Peyer's patch (tissue), 4 donors: ENCODE data around the gene PA2G4. TPM values are rescaled to one million over a fixed set of nuclear protein-coding genes. Genes with fewer than 3 reads are reported as not detected.
A peak's percentile ranks its signal among the peaks of the same experiment; 100 is the strongest.

ENCODE experiments used
- DNase-seq, 3 donors: peaks; one replicate each; pipeline ENCODE4 v3.0.0-alpha.2; 2017 to 2019
- H3K27ac ChIP-seq, 4 donors: fragments of 200-600 bp; sonication (generic); one replicate each; pipeline ENCODE4 v1.5.1; 2016 to 2019
- H3K27me3 ChIP-seq, 2 donors: fragments of 200-600 bp; sonication (generic); one replicate each; pipeline ENCODE4 v1.5.1; 2019
- H3K36me3 ChIP-seq, 3 donors: fragments of 200-600 bp; sonication (generic); one replicate each; pipeline ENCODE4 v1.5.1; 2016 to 2019
- H3K4me1 ChIP-seq, 4 donors: fragments of 200-600 bp; sonication (generic); one replicate each; pipeline ENCODE4 v1.5.1; 2016 to 2019
- H3K4me3 ChIP-seq, 4 donors: fragments of 200-600 bp; sonication (generic); 1 replicate in 3 of 4; 2 replicates in 1 of 4; pipeline ENCODE4 v1.5.1; 2016 to 2019; ENCODE audit warnings: mild to moderate bottlenecking in 1 of 4
- H3K9me3 ChIP-seq, 4 donors: fragments of 200-600 bp; sonication (generic); one replicate each; pipeline ENCODE4 v1.5.1; 2016 to 2019; ENCODE audit warnings: mild to moderate bottlenecking in 1 of 4
- POLR2A ChIP-seq, 2 donors: fragments of 450-650 bp; IDR thresholded peaks; one replicate each; pipeline ENCODE4 v1.5.1; 2017; ENCODE audit warnings: antibody characterized with exemption in 2 of 2, mild to moderate bottlenecking in 2 of 2, moderate library complexity in 2 of 2
- total RNA-seq, 4 donors: library from RNA; depleted of rRNA; stranded (reverse); fragments of >200 nt; gene quantifications; one replicate each; pipeline ENCODE4 v1.1.0, GENCODE V29; 2016
- TF ChIP-seq, protein P1 (sequence below), 6 experiments: fragments of 450-650 bp in 4 of 6; fragments of 200-600 bp in 2 of 6; sonication (generic) in 1 of 6; IDR thresholded peaks; one replicate each; pipeline ENCODE4 v1.5.1; 2017 to 2019; ENCODE audit warnings: antibody characterized with exemption in 6 of 6, mild to moderate bottlenecking in 3 of 6, moderate library complexity in 1 of 6

Gene PA2G4
- total RNA-seq, 4 donors from 2014 or later = 34.3 to 221 (median 48.7) TPM

DNA sequence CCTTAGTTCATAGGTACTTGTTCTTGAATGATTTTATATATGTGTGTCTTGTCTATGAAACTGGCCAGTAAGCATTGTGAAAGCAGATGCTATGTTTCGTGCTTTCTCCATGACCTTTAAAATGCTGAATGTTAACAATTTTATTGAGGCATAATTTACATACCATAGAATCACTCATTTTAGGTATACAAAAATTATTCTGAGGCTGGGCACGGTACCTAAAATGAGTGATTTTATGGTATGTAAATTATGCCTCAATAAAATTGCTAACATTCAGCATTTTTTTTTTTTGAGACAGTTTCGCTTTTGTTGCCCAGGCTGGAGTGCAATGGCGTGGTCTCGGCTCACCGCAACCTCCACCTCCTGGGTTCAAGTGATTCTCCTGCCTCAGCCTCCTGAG, 30.5 kb downstream of the PA2G4 start:
- H3K4me3 ChIP-seq = no peak overlapping the region
- DNase-seq = no peak
- no peak overlapping the region for H3K27ac ChIP-seq
- peaks cover 0 to 7% (median 5%) of the 10 kb centered on the region in 4 donors for H3K4me1 ChIP-seq
- H3K27me3 ChIP-seq = no peaks in the 10 kb centered on the region
- H3K36me3 ChIP-seq = peaks cover 0 to 89% (median 0%) of the 10 kb centered on the region in 3 donors
- no peak for TF ChIP-seq POLR2A (IDR thresholded peaks at IDR 0.05)
- TF ChIP-seq, protein P1, sequence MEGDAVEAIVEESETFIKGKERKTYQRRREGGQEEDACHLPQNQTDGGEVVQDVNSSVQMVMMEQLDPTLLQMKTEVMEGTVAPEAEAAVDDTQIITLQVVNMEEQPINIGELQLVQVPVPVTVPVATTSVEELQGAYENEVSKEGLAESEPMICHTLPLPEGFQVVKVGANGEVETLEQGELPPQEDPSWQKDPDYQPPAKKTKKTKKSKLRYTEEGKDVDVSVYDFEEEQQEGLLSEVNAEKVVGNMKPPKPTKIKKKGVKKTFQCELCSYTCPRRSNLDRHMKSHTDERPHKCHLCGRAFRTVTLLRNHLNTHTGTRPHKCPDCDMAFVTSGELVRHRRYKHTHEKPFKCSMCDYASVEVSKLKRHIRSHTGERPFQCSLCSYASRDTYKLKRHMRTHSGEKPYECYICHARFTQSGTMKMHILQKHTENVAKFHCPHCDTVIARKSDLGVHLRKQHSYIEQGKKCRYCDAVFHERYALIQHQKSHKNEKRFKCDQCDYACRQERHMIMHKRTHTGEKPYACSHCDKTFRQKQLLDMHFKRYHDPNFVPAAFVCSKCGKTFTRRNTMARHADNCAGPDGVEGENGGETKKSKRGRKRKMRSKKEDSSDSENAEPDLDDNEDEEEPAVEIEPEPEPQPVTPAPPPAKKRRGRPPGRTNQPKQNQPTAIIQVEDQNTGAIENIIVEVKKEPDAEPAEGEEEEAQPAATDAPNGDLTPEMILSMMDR (IDR thresholded peaks at IDR 0.05) = no peak
- H3K9me3 ChIP-seq = no peaks in the 10 kb centered on the region

DNA sequence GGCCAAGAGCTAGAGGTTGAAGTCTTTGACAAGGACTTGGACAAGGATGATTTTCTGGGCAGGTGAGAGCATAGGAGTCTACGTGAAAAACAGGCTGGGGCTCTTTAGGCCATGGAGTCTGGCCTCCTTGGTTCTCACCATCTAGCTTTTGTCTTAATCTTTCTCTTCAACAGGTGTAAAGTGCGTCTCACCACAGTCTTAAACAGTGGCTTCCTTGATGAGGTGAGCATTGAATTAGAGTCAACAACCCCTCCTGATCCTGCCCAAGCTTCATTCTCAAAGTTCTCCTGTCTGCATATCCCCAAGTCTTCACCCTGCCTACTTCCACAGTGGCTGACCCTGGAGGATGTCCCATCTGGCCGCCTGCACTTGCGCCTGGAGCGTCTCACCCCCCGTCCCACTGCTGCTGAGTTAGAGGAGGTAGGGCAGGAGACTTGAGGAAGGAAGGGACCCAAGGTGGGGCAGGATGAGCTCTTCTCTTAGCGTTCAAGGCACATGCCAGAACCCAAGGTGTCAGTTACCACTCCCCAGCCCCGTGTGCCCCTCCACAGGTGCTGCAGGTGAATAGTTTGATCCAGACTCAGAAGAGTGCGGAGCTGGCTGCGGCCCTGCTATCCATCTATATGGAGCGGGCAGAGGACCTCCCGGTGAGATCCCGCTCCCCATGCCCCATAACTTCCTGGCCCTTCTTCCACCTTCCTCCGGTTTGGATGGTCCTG, 33.7 kb downstream of the PA2G4 start:
- Histone ChIP-seq H3K36me3 (peaks cover 0 to 93% (median 0%) of the 10 kb centered on the region in 3 donors), H3K27ac (no peak overlapping the region), H3K27me3 (no peaks in the 10 kb centered on the region), H3K4me1 (no peaks in the 10 kb centered on the region), H3K4me3 (no peak overlapping the region), H3K9me3 (no peaks in the 10 kb centered on the region)
- no peak for DNase-seq
- TF ChIP-seq, protein P1 (IDR thresholded peaks at IDR 0.05) = no peak
- TF ChIP-seq POLR2A (IDR thresholded peaks at IDR 0.05) = no peak

DNA sequence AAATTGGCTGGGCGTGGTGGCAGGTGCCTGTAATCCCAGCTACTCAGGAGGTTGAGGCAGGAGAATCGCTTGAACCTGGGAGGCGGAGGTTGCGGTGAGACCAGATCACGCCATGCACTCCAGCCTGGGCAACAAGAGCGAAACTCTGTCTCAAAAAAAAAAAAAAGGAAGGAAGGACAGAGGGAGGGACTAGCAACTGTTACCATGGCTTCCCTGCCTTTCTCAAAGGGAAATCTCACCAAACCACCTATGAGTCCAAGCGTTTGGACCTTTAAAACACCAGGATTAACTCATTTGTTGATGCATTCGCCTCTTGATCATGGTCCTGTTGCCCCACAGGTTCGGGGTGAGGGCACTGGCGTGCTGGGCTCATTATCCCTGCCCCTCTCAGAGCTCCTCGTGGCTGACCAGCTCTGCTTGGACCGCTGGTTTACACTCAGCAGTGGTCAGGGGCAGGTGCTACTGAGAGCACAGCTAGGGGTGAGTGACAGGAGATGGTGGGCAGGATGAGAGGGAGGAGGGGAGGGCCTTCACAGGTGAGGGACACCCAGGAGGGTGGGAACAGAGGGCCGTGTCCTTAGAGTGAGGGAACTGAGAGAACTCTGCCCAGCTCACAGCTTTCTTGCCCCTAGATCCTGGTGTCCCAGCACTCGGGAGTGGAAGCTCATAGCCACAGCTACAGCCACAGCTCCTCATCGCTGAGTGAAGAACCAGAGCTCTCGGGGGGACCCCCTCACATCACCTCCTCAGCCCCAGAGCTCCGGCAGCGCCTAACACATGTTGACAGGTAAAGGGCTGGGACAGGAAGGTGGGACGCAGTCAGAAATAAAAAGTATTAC, 37.8 kb downstream of the PA2G4 start:
- no peak overlapping the region for H3K4me3 ChIP-seq
- no peak overlapping the region for H3K27ac ChIP-seq
- peaks cover 0 to 74% (median 0%) of the 10 kb centered on the region in 3 donors for H3K36me3 ChIP-seq
- TF ChIP-seq POLR2A (IDR thresholded peaks at IDR 0.05) = no peak
- TF ChIP-seq, protein P1 (IDR thresholded peaks at IDR 0.05) = no peak
- H3K27me3 ChIP-seq = no peaks in the 10 kb centered on the region
- no peak for DNase-seq
- H3K4me1 ChIP-seq = peaks cover 0 to 11% (median 0%) of the 10 kb centered on the region in 4 donors
- H3K9me3 ChIP-seq = no peaks in the 10 kb centered on the region

DNA sequence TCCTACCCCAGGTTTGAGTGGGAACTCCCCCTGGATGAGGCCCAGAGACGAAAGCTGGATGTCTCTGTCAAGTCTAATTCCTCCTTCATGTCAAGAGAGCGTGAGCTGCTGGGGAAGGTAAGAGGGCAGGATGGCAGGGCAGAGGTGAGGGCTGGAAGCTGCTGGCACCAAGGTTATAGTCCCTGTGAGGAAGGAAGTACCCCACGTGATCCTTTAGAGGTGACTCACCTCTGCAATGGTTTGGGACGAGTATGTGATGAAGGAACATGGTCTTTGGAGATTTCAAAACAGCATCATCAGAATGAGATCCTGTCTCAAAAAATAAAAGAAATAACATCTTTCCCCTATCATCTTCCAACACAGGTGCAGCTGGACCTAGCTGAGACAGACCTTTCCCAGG, 38.9 kb downstream of the PA2G4 start:
- Histone ChIP-seq H3K27ac (peak overlapping the region in 3 of 4 donors; percentile 18 to 53 (median 32)), H3K36me3 (peaks cover 0 to 64% (median 0%) of the 10 kb centered on the region in 3 donors), H3K4me1 (peaks cover 0 to 13% (median 0%) of the 10 kb centered on the region in 4 donors), H3K9me3 (no peaks in the 10 kb centered on the region), H3K27me3 (no peaks in the 10 kb centered on the region), H3K4me3 (no peak overlapping the region)
- no peak for TF ChIP-seq POLR2A (IDR thresholded peaks at IDR 0.05)
- TF ChIP-seq, protein P1 (IDR thresholded peaks at IDR 0.05) = no peak
- DNase-seq = no peak

DNA sequence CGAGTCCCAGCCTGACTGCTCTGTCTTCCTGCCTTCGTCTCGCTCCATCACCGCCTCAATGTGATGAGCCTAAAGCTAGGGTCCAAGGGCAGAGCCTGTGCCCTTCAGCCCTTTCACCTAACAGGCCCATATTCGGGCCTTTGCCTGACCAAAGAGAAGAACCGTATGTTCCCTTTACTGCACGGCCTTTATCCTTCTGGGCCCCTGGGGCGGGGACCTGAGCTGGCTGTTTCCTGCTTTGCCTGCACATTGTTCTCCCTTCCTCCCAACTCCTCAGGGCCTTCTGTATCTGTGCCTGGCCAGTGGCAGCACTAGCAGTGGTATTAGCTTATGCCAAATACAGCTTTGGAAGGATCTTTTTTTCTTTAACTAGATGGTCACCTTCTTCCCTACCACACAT, 39.5 kb downstream of the PA2G4 start:
- peaks cover 0 to 57% (median 0%) of the 10 kb centered on the region in 3 donors for H3K36me3 ChIP-seq
- no peak for TF ChIP-seq POLR2A (IDR thresholded peaks at IDR 0.05)
- TF ChIP-seq, protein P1 (IDR thresholded peaks at IDR 0.05) = no peak
- H3K27ac ChIP-seq = peak overlapping the region in 3 of 4 donors; percentile 2 to 53 (median 18)

More for the DNA sequence above, 39.5 kb downstream of the PA2G4 start:
- H3K9me3 ChIP-seq = no peaks in the 10 kb centered on the region
- no peak overlapping the region for H3K4me3 ChIP-seq
- H3K4me1 ChIP-seq = peaks cover 0 to 13% (median 0%) of the 10 kb centered on the region in 4 donors
- H3K27me3 ChIP-seq = no peaks in the 10 kb centered on the region
- no peak for DNase-seq
